GM18505 (cell line): ENCODE data around the gene NLGN1.

Experiments used
- ATAC-seq: cut with Tn5 transposase; IDR thresholded peaks from one replicate; pipeline ENCODE4 v1.9.1; 2021; ENCODE audit not compliant: unreplicated experiment
- POLR2A ChIP-seq: IDR thresholded peaks from 4 replicates; pipeline ENCODE4 v1.6.1; 2011; ENCODE audit warnings: borderline replicate concordance; ENCODE audit not compliant: insufficient read depth, insufficient read length; ENCODE audit errors: extremely low read depth

Gene NLGN1

DNA sequence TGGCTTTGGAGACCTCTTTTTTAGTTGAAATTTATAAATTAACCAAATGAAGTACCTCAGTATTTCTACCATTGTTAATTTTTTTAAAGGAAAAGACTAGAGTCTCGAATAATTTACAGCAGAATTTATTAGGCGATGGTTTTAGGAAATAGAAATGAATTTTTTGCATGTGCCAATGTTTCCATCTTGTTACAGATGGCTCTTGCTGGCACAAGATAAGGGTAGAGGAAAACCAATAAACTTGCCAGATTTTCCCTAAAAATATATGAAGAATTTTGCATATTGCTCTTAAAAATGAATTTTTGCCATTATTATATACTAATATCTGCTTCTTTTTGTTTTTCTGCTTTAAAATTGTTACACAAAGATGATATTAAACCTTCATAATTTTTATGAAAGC lies 380.7 kb downstream of the NLGN1 start:
- no peak for ATAC-seq
- no peak for TF ChIP-seq POLR2A

DNA sequence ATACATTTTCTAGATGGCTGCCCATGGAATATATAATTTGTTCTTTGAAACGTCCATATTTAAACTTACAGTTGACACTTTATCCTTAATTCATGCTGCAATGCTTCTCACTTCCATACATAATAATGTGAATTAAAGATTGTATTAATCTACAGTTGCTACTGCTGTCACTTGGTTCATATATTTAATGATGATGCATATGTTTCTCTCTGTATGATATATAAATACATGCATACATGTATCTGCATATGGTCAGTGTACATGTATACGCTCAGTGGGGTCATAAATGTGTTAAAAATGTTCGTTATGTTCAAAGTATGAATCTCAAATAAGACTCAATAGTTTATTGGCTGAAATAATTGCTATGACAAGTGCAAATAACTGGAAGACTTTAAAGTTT lies 382.5 kb downstream of the NLGN1 start:
- TF ChIP-seq POLR2A: no peak
- ATAC-seq: no peak

DNA sequence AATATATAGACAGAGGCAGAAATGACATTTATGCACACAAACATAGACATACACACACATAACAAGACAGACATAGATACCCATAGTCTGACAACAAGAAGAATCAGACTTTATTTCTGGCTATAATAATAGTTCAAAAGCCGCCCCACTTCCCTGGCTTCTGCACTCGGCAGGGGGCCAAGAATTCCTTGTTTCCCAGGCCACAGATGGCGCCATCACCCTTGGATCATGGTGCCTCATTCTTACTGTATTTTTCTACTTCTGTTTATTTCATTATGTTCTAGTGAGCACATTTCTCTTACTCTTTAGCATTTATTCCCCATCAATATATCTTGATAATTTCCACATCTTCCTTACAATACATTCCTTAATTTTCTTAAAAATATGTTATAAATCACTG lies 387.5 kb downstream of the NLGN1 start:
- TF ChIP-seq POLR2A: no peak
- ATAC-seq: no peak

DNA sequence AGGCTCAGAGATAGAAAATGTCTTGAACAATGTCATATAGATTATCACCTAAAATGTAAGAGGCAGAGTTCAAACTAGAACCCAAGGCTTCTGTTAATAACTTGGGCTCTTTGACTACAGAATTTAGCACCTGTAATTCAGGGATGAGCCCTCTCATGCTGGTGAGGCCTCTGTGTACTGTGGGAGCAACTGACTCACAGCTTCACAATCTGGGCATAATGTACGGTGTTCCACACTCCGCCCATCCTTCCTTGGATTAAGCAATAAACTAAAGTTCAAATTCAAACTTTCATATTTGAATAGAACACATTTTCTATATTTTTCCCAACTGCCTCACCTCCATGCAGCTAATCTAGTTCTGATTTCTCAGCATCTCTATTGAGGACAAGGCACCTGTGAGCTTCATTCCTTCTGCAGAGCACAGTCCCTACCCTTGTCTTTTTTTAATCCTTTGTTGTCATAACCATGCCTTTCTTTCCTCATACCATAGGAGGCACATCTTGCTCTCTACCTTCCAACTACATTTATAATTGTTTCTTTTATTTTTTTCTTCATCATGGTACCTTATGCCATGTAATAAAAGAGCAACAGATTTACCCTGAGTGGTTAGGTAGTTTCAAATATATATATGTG lies 392.1 kb downstream of the NLGN1 start:
- no peak for TF ChIP-seq POLR2A
- no peak for ATAC-seq

DNA sequence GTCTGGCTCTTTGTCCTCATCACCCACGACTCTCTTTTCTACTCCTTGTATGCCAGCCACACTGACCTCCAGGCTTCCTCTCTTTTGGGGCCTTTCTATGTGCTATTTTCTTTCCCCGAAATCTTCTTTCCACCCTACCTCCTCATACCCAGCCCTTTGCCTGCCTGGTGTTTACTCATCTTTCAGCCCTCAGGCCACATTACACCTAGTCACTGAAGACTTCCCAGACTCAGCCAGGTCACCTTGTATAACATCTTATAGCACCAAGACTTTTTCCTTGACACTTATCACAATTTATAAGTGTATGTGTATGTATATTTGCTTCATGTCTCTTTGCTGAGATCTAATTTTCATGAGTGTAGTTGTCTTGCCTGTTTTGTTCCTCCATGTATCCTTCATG lies 396.4 kb downstream of the NLGN1 start:
- no peak for TF ChIP-seq POLR2A
- ATAC-seq: no peak

DNA sequence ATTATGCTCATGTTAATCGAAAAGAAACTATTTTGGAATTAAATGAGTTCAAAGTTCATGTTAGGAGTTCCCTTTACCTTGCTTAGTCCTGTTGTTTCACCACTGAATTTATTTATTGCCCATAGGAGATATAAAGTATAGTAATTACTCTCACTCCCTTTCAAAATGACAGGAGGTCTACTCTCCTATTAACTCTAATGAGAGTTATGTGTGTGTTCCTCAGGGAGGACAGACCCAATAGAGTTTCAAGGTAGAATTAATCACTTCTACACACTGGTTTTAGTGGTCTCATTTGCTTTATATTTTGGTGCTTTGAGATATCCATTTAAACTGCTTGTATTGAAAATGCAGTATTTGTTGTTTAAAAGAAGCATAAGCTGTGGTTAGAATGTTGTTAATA lies 398.9 kb downstream of the NLGN1 start:
- TF ChIP-seq POLR2A: no peak
- no peak for ATAC-seq

DNA sequence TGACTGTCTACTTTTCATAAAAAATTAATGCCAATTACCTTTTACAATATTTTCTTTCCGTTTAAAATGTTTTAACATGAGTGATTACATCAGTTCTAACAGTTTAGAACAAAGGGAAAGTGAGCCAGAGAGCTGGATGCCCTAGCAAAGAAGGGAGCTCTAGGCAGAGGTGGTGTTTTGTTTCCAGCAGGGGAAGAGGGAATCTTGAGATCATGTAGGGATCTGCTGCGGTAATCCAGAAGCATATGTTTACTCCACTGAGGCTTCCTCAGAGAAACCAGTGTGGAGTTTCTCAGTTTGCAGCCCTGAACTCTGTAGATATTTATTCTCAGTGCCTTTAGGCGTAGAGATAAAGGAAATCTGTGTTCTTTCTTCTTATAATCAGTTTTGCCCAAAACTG lies 399.3 kb downstream of the NLGN1 start:
- no peak for ATAC-seq
- TF ChIP-seq POLR2A: no peak

DNA sequence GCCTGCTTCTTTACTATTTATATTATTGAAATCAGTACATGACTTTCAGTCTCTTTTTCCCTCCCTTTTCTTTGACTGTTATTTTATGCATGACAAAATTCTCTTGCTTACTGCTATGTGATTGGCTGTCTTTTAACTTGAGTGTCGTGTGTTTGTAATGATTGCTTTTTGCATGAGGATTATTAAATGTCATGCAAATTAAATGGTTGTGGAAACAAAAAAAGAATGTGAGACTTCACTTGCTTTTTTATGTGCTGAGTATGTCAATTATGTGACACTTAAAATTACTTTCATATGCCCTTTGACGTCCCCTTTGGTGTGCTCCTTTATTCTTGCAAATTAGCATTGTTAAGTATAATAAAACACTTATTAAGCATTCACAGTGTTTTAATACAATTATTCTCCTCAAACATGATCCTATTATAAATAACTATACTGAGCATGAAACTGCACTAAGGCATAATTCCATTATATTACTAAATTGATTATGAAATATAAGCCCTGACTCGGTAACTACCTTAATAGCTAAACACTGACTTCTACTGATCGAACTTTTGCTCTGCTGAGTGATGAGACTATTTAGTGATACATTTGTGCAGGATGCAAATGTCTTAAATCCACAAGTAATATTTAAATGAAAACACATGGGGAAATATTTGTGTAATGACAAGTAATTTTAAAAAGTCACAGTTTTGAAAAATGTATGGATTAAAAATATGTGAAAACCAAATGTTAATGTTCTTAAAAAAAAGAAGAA lies 401.7 kb downstream of the NLGN1 start:
- TF ChIP-seq POLR2A: no peak
- no peak for ATAC-seq

DNA sequence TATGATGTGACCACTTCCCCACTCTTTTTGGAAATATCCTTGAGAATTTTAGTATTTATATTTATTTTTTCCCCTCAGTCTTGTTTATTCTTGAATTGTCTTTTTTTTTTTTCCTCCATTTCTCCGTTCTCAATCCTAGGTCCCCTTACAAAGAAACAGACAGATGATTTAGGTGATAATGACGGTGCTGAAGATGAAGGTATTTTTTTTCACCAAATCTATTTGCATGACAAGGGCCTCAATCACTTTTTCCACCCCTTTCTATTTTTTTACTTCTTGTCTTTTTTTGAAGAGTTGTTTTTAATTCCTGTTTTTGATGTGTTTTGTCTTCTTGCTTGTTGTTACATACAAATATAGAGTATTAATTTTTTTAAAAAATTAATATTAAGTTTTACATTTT lies 402.6 kb downstream of the NLGN1 start:
- ATAC-seq: no peak
- TF ChIP-seq POLR2A: no peak

DNA sequence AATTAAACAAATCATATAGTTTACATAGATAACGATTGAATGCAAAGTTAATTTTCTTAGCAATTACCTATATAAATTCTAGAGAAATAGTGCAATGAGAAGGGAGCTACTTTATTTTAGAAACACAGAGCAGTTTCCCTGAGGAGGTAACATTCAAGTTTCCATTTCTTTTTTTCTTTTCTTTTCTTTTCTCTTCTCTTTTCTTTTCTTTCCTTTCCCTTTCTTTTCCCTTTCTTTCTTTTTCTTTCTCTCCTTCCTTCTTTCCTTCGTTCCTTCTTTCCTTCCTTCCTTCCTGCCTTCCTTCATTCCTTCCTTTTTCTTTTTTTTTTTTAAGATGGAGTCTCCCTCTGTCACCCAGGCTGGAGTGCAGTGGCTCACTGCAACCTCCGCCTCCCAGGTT lies 417.3 kb downstream of the NLGN1 start:
- no peak for TF ChIP-seq POLR2A
- ATAC-seq: no peak

DNA sequence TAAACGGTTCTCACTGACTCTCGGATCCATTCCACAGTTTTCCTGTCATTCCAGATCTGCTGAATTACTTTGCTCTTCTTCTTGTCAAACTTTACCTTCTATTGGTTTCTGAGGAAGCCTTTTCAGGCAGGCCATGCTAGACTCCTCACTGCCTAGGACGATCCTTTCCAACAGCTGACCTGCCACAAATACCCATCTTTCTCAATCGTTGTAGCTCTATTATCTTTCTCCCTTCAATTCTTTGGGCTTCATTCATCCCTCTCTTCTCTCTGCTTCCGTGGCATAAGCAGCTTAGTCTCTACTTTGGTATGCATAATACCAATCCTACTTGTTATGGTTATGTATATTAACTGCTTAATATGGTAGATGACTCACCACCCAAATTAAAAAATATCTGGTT lies 421.8 kb downstream of the NLGN1 start:
- TF ChIP-seq POLR2A: no peak
- no peak for ATAC-seq

DNA sequence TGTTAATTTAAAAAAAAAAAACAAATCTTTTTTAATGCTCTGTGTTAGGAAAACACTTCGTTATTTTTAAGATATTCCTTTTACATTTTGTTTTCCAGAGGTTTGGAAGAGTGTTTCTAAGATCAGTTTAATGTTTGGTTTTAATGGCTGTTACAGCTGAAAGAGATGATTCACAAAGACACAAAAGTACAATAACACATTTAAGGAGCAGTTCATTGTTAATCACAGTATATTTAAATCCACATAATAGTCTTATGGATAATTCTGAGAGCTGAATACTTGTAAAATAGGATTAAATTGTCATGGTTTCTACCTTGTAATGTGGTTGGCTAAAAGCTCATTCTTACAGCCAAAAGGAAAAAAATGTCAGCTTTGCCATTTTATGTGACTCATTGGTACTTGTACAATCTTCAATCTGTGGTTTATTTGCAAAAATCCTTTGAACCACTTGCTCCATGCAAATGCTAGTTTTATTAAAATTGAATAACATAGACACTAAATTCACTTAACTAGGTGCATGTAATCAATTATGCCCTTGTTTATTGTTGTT lies 426.4 kb downstream of the NLGN1 start:
- no peak for TF ChIP-seq POLR2A
- ATAC-seq: no peak

DNA sequence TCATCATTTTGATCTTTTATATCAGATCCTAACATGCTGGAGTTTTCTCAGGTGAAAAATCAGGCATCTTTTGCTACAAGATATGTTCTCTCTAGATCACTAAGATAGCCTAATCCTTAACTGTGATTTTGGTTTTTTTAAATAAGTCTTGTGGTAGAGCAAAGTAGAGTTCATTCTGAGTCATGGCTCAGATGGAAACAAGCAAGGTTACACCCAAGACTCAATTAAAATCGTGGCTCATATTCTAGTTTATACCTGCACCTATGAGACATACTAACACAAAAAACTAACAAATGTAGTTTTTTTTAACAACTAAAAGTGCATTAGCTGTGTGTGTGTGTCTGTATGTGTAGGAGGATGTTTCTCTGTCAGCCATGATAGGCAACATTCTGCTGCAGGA lies 428.2 kb downstream of the NLGN1 start:
- TF ChIP-seq POLR2A: no peak
- no peak for ATAC-seq

DNA sequence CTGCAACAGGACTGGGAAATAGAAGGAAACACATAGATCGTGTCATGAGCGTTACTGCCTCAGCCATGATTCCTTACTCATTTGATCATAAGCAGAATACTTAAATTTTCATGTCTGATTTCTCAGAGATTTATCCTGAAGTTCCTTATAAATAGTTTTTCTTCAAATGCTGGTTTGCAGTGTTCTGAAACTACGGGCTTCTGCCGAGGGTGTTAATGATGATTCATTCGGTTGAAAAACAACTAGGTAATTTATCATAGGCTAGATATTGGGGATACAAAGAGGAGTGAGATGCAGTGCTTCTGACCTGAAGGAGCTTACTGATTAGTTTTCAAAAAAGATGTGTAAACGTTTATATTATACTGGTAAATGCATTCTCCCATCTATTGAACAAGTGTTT lies 428.9 kb downstream of the NLGN1 start:
- no peak for TF ChIP-seq POLR2A

More for the DNA sequence above, 428.9 kb downstream of the NLGN1 start:
- no peak for ATAC-seq
